HG03039 (cell line): ENCODE measurements around the gene RBM24.

Source experiments
- ATAC-seq: cut with Tn5 transposase; IDR thresholded peaks from one replicate; pipeline ENCODE4 v1.9.1; 2021; ENCODE audit warnings: mild to moderate bottlenecking, moderate library complexity; ENCODE audit not compliant: unreplicated experiment

Gene RBM24

GRCh38 chr6:17341117-17341805 lies 60.1 kb downstream of the RBM24 start:
- ATAC-seq = no peak

- ATAC-seq = no peak
These were observed 60.7 kb downstream of the RBM24 start for GRCh38 chr6:17341891-17342290.

- no peak for ATAC-seq
These were observed 62.1 kb downstream of the RBM24 start for GRCh38 chr6:17343215-17343614.
